GM18870 (cell line): ENCODE results near the gene NEK9.

ENCODE experiments used
- ATAC-seq: cut with Tn5 transposase; IDR thresholded peaks from one replicate; pipeline ENCODE4 v1.9.1; 2021; ENCODE audit warnings: moderate library complexity; ENCODE audit not compliant: unreplicated experiment

Gene NEK9

DNA sequence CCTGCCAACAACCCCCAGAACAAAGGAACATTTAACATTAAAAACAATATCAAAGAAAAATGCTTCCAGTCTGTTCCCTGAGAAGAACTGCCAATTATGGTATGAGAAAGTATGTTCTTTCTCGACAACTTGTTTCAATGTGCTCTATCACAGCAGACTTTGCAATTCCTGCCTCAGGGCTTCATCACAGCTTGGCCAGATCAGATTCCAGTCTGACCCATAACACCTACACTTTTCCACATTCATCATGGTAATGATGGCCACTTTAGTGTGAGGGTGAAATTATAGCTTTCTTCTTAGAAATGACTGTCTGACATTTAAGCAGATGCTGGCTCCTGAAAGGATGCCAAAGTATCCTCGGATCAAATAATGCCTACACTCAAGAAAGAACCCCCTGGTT, 17.0 kb downstream of the NEK9 start:
- no peak for ATAC-seq

DNA sequence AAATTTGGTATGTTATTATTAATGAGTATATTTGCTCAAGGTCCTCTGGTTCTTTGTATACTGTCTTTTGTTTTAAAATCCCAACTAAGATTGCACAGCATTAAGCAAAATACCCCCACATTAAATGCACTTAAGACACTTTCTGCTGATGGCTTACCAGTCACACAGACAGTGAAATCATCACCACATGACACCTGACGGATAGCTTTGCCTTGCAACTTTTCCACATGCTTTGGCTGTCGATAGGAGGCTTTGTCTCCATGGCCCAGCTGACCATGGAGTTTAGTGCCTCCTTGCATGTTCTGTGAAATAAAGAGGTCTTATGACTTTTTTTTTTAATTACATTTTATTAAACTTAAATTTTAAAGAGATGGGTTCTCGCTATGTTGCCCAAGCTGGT, 19.7 kb downstream of the NEK9 start:
- ATAC-seq, result no peak

DNA sequence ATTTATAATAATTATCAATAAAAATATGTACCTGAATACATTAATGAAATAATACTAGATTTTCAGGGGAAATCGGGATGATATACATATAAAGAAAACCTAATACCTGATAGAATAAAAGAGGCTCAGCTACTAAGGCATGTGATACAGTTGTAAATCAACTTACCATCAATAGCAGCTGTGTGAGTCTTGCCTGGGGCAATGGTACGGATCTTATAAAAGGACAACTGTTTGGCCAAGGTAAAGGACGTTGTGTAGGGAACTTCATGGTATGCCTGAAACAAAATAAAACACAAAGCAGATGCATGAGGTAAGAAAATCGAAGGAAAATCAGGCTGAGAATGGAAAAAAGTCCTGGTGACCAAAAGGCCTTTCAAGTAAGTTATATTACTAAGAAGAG, 25.4 kb downstream of the NEK9 start:
- ATAC-seq, result no peak

GRCh38 chr14:75098682-75099081, 28.2 kb downstream of the NEK9 start:
- ATAC-seq, result no peak

DNA sequence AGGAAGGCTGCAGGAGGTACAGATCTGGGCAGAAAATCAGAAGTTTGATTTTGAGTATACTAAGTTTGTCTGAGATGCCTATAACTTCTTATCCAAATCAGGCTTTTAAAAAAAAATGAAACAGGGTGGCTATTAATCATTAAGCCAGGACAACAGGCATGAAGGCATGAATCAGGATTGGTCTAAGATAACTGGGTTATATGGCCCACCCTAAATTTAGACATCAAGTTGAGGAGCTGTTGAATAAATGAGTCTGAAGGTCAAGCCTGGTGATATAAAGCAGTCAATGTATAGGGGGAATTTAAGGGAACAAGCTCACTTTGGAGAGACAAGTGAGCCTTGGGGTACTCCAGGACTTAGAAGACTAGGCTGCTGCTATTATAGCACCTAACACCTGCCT, 28.6 kb downstream of the NEK9 start:
- ATAC-seq, result no peak

DNA sequence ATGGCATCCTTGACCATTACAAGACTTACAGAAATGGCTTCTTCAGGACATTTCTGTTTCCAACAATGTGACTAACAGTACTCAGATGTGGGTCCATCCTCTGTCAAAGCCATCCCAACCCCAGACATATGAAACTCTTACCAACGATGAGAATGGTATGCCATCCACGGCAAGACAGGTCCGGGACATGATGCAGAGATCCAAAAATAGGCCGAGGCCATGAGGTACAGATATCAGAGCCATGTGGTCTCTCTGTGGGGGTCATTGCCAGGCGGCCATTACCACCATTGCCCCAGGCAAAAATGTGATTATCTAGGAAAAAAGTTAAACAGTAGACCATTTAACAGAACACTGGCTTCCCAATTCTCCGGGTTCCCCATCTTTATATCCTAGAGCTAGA, 29.9 kb downstream of the NEK9 start:
- no peak for ATAC-seq

DNA sequence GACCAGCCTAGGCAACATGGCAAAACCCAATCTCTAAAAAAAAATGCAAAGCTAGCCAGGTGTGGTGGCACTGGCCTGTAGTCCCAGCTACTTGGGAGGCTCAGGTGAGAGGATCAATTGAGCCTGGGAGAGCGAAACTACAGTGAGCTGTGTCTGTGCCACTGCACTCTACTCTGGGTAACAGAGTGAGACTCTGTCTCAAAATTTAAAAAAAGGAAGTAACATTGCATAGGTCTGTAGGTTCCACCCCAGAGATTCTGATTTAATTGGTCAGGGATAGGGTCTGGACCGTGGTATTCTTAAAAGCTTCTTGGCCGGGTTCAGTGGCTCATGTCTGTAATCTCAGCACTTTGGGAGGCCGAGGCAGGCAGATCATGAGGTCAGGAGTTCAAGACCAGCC, 31.2 kb downstream of the NEK9 start:
- no peak for ATAC-seq

GRCh38 chr14:75094896-75095295, 32.0 kb downstream of the NEK9 start:
- ATAC-seq, result no peak

GRCh38 chr14:75092698-75093097, 34.1 kb downstream of the NEK9 start:
- no peak for ATAC-seq

DNA sequence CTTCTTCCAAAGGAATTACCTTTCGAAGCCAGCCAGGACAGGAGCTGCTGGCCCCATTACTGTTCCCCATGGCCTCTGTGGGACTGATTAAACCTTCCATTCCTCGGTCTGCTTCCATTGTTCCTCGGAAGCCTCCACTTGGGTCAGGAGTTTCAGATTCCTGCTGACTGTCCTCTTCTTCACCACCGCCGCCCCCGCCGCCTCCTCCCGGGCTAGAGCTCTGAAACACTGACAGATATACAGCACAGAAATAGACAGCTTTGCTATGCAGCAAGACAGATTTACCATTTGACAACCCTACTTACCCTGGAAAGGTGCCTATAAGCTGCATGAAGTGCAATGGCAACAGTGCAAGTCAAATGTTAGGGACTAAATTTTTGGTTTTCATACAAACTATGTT, 35.6 kb downstream of the NEK9 start:
- no peak for ATAC-seq

DNA sequence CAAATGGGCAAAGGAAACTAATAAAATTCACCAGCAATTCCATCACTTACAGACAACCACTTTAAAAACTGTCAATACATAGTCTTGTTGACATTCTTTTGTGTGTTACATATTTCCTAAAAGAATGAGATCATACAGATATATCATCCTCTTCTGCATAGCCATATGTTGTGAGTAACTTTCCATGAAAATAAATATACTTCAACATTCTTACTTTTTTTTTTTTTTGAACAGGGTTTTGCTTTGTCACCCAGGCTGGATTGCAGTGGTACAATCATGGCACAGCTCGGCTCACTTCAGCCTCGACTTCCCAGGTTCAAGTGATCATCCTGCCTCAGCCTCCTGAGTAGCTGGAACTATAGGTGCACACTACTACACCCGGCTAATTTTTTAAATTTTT, 36.5 kb downstream of the NEK9 start:
- no peak for ATAC-seq

DNA sequence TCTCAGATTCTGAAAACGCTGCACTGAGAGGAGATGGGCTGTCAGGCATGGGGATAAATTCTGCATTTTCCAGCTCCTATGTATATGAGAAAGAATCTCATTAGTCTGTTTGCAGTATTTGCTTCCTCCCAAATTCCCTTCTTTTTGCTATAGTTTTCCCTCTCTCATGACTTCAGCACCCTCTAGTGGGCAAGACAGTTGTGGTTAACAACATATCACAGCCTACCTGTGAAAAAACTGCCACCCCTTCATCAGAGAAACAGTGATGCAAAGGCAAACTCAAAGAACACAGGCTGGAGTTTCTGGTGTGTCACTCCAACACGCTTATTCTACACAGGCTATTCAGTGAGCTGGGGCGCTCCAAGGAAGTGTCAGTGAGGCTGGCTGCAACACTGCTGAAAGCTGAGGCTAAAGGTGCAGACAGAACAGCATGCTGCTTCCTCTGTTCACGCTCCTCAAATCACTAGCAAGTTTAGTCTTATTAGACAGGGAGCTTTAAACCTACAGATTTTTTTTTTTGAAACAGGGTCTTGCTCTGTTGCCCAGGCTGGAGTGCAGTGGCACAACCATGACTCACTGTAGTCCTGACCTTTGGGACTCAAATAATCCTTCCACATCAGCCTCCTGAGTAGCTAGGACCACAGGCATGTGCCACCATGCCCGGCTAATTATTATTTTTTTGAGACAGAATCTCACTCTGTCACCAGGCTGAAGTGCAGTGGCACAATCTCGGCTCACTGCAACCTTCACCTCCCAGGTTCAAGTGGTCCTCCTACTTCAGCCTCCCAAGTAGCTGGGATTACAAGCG, 38.1 kb downstream of the NEK9 start:
- no peak for ATAC-seq

- no peak for ATAC-seq
Observed at GRCh38 chr14:75088153-75088552, 38.7 kb downstream of the NEK9 start.

DNA sequence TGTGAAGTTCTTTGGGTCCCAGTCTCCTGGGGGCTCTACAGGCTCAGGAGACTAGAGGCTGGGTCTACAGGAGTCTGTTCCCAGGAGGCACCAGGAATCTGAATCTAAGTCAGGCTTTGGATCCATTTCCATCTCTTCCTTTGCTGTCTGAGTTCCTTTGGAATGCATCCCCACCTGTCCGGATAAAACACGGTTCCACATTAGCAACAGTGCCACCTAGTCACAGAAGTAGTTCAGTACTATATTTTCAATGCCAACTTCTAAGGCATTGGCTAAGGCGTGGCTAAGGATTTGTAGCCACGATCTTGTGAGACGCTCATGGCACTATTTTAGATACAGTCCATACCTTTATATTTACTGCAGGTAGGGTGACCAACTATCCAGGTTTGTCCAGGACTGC, 42.3 kb downstream of the NEK9 start:
- ATAC-seq, result no peak

DNA sequence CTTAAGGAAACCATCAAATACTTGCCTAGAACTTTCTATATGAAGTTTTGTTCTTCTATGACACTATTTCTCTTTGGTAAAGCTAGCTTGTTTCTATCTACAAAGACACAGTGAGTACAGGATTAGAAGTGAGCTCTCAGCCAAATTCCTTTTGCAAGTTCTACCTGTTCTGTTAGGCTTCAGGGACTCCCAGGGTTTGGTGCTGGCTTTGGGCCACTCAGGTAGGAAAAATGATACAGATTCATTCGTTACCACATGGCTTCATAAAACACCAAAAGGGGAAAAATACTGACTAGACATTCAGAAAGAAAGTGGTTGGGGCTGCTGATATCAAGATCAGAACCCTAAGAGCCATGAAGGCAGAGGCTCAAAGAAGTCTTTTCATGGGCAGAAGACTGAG, 43.6 kb downstream of the NEK9 start:
- ATAC-seq, result no peak

DNA sequence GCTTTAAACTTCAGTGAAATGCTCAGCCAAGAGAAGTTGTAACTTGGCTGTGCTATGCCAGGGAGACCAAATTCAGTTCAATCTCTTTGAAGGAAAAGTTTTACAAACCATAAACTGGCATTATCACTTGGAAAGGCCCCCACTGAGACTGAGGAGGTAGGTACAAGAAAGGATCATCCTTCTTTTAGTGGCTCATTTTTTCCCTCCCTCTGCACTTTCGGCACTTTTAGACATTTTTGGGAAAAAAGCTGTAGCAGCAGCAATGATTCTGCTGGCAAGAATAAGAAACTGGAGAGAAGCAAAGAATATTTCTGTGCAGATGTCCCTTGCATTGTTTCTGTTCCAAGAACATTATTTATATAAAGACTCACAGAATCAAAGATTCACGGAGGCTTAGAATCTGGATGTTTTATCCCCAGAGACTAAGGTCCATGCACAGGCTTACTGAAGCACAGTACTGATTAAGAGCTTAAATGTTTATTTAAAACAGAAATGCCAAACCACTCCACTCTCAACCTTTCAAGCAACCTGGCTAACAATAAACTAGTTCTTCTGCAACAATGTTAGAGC, 45.1 kb downstream of the NEK9 start:
- no peak for ATAC-seq

- no peak for ATAC-seq
Observed at GRCh38 chr14:75079521-75079920, 47.3 kb downstream of the NEK9 start.

GRCh38 chr14:75077794-75078193, 49.1 kb downstream of the NEK9 start:
- no peak for ATAC-seq

DNA sequence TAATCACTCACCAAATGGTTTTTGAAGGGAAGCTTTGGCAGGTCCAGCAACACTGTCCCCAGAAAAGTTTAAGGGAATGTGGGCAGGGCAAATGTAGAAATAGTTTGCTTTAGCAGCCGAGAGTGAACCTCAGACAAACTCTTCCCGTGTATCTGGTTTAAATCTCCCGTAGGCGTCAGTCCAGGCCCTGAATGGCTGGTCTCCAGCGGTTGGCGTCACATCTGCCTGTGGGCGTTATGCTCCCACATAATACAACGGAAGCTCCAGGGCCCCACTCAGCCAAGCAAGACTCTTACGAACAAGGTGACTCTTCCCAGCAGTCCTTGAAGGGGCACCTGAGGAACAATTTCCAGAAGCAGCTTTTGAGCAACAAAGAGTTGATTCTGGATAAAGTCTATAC, 56.5 kb downstream of the NEK9 start:
- ATAC-seq, result no peak

- ATAC-seq, result no peak
Observed at GRCh38 chr14:75069811-75070145, 57.1 kb downstream of the NEK9 start.

GRCh38 chr14:75069121-75069810, 57.6 kb downstream of the NEK9 start, which contains the start of gene ZC2HC1C:
TSS of gene ZC2HC1C (plus strand) at chr14:75069641. CDS start at chr14:75070574, 933 bp downstream.
- no peak for ATAC-seq
